Heart left ventricle (tissue), 16 donors: ENCODE data around the gene LYRM2. TPM values are rescaled to one million over a fixed set of nuclear protein-coding genes. Genes with fewer than 3 reads are reported as not detected.

ENCODE experiments used
- ATAC-seq, 4 donors: fragments of 200-7000 bp; cut with Tn5 transposase; one replicate each; pipeline ENCODE4 v1.9.1; 2020 to 2022; ENCODE audit warnings: moderate library complexity in 4 of 4, mild to moderate bottlenecking in 3 of 4, moderate number of reproducible peaks in 1 of 4
- DNase-seq, 5 donors: peaks; one replicate each; pipeline ENCODE4 v3.0.0-alpha.2; 2020
- H3K27ac ChIP-seq, 12 donors: fragments of 200-600 bp; sonication (generic) in 4 of 12; one replicate each; pipeline versions ENCODE4 v1.5.0 to v1.8.0; 2016 to 2022; ENCODE audit warnings: mild to moderate bottlenecking in 2 of 12
- H3K27me3 ChIP-seq, 9 donors: fragments of 200-600 bp; sonication (generic) in 2 of 9; one replicate each; pipeline versions ENCODE4 v1.5.1 to v1.8.0; 2016 to 2022; ENCODE audit warnings: mild to moderate bottlenecking in 3 of 9
- H3K36me3 ChIP-seq, 9 donors: fragments of 200-600 bp; sonication (generic) in 2 of 9; one replicate each; pipeline versions ENCODE4 v1.5.0 to v1.8.0; 2018 to 2022; ENCODE audit warnings: mild to moderate bottlenecking in 2 of 9
- H3K4me1 ChIP-seq, 12 donors: fragments of 200-600 bp; sonication (generic) in 4 of 12; one replicate each; pipeline versions ENCODE4 v1.5.0 to v1.8.0; 2016 to 2022; ENCODE audit warnings: mild to moderate bottlenecking in 3 of 12
- H3K4me3 ChIP-seq, 12 donors: fragments of 200-600 bp; sonication (generic) in 4 of 12; one replicate each; pipeline versions ENCODE4 v1.5.0 to v1.8.0; 2017 to 2022; ENCODE audit warnings: mild to moderate bottlenecking in 9 of 12, moderate library complexity in 4 of 12
- H3K9me3 ChIP-seq, 12 donors: fragments of 200-600 bp; sonication (generic) in 4 of 12; one replicate each; pipeline versions ENCODE4 v1.5.0 to v1.8.0; 2016 to 2022; ENCODE audit warnings: mild to moderate bottlenecking in 1 of 12
- POLR2A ChIP-seq, 2 donors: fragments of 450-650 bp; IDR thresholded peaks; one replicate each; pipeline ENCODE4 v1.6.1; 2017; ENCODE audit warnings: antibody characterized with exemption in 2 of 2, mild to moderate bottlenecking in 2 of 2, moderate library complexity in 2 of 2
- WGBS, 4 donors: extraction: QIAGEN DNeasy Blood & Tissue Kit in 2 of 4; methylation state at CpG; one replicate each; pipeline versions ENCODE4 v1.1.5 to v1.1.7; 2013 to 2018; 5-methylcytosine and 5-hydroxymethylcytosine counted together
- intact Hi-C, 10 donors: fragments of 100-400 bp; cut with DNase I; formaldehyde crosslinking; loops; one replicate each; pipeline versions ENCODE4 v1.11.1 to v1.14.2; 2022
- polyA plus RNA-seq, 2 donors: library from polyadenylated mRNA; stranded (reverse); fragments of 200-250 nt; gene quantifications; one replicate each; pipeline ENCODE4 v1.2.3, GENCODE V29; 2013
- total RNA-seq, 9 donors: library from RNA; depleted of rRNA in 2 of 9; stranded (reverse); fragments of >200 nt in 2 of 9; fragmentation: NEBNext Ultra II Directional in 3 of 9; extraction: Animal tissue kit (Norgen Biotek cat#: 25700) in 3 of 9; gene quantifications; one replicate each; pipeline versions ENCODE4 v1.1.0 to v1.2.4, GENCODE V29; 2016 to 2023
- TF ChIP-seq, protein P1 (sequence below), 12 donors: fragments of 200-600 bp; sonication (generic) in 4 of 12; IDR thresholded peaks; one replicate each; pipeline versions ENCODE4 v1.5.0 to v1.8.0; 2018 to 2022; ENCODE audit warnings: antibody characterized with exemption in 12 of 12, mild to moderate bottlenecking in 5 of 12
- donor health status: ischemic (EF 13 %, LVEDD 7.1; RV severe dilation, severe dysfunction).
- donor health status: healthy with polysubstance abuse.
- donor health status: DM: no; HTN: yes; CAD: no.
- donor health status: DM: no; HTN: no; CAD: no.
- donor health status: ischemic (EF 25% LVEDD 6.9; RV normal size, moderate dysfunction).
- donor health status: ischemic (EF 25% LVEDD 5.7; RV mildly dilated, moderate dysfunction).
- donor health status: healthy.
- donor health status: DM: yes; HTN: yes; CAD: no.
- donor health status: ischemic (EF 35%, LVEDD 5.7; RV mildly dilated, moderate dysfunction).
- donor health status: nonischemic (EF 11% LVEDD 7.7; RV severe dilation, severe dysfunction).
- donor health status: DM: yes; HTN: yes; CAD: no.
- donor health status: PGD.
- donor health status: ischemic (EF 29% LVEDD 5.4; RV normal size, mild dysfunction).
- donor health status: nonischemic (EF 23%, LVEDD 6.1; RV moderate dilation, normal function).

LYRM2 gene
- total and polyA plus RNA-seq, 11 donors: 15.2 to 50.0 (median 43.8) TPM

DNA sequence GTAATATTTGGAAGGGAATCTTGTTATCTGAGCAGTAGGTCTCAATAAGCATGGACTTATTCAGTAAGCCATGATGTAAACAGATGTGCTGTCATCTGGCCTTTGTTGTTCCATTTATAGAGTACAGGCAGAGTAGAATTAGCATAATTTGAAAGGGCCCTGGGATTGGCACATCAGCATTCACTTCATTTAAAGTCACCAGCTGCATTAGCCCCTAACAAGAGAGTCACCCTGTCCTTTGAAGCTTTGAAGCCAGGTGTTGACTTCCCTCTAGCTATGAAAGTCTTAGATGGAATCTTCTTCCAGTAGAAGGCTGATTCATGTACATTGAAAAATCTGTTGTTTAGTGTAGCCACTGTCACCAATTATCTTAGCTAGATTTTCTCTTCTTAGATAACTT is 109.7 kb downstream of the LYRM2 start:
- H3K4me1 ChIP-seq: peaks cover 0 to 16% (median 4%) of the 10 kb centered on the region in 12 donors
- no peaks in the 10 kb centered on the region for H3K9me3 ChIP-seq
- H3K27me3 ChIP-seq: no peaks in the 10 kb centered on the region
- no peak overlapping the region for H3K27ac ChIP-seq
- TF ChIP-seq, protein P1, sequence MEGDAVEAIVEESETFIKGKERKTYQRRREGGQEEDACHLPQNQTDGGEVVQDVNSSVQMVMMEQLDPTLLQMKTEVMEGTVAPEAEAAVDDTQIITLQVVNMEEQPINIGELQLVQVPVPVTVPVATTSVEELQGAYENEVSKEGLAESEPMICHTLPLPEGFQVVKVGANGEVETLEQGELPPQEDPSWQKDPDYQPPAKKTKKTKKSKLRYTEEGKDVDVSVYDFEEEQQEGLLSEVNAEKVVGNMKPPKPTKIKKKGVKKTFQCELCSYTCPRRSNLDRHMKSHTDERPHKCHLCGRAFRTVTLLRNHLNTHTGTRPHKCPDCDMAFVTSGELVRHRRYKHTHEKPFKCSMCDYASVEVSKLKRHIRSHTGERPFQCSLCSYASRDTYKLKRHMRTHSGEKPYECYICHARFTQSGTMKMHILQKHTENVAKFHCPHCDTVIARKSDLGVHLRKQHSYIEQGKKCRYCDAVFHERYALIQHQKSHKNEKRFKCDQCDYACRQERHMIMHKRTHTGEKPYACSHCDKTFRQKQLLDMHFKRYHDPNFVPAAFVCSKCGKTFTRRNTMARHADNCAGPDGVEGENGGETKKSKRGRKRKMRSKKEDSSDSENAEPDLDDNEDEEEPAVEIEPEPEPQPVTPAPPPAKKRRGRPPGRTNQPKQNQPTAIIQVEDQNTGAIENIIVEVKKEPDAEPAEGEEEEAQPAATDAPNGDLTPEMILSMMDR (IDR thresholded peaks at IDR 0.05): no peak
- no peak for TF ChIP-seq POLR2A (IDR thresholded peaks at IDR 0.05)
- no peaks in the 10 kb centered on the region for H3K36me3 ChIP-seq
- intact Hi-C loops: no loop called here
- DNase-seq (no peak), ATAC-seq (no peak)
- H3K4me3 ChIP-seq: no peak overlapping the region

DNA sequence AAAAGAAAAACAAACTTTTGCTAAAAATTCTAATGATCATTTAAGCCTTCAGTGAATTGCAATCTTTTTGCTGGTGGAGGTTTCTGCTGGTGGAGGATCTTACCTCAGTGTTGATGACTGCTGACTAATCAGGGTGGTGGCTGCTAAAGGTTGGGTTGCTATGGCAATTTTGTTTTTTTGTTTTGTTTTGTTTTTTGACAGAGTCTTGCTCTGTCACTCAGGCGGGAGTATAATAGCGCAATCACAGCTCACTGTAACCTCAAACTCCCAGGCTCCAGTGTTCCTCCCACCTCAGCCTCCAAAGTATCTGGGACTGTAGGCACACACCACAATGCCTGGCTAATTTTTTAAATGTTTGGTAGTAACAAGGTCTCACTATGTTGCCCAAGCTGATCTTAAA is 110.9 kb downstream of the LYRM2 start:
- no peak for TF ChIP-seq POLR2A (IDR thresholded peaks at IDR 0.05)
- TF ChIP-seq, protein P1 (IDR thresholded peaks at IDR 0.05): no peak
- ATAC-seq (no peak), DNase-seq (no peak)
- Histone ChIP-seq H3K9me3 (no peaks in the 10 kb centered on the region), H3K4me3 (no peak overlapping the region), H3K27me3 (no peaks in the 10 kb centered on the region), H3K4me1 (peaks cover 0 to 16% (median 4%) of the 10 kb centered on the region in 12 donors), H3K36me3 (no peaks in the 10 kb centered on the region), H3K27ac (no peak overlapping the region)
- 91 to 100% (median 93%) methylated on average over 2 of the region's 2 CpGs for WGBS, 4 donors
- intact Hi-C loops: no loop called here

DNA sequence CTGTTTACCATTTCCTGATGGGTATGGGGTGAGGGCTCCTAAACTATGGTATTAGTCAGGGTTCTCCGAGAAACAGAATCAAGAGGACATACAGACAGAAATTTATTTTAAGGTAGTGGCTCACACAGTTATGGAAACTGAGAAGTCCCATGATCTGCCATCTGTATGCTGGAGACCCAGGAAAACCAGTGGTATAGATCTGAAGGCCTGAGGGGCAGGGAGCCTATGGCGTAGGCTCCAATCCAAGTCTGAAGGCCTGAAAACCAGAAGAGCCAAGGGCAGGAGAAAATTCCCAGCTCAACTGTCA is 112.0 kb downstream of the LYRM2 start:
- no peak for ATAC-seq
- 97 to 100% (median 98%) methylated on average over 2 of the region's 2 CpGs for WGBS, 4 donors
- H3K27ac ChIP-seq: no peak overlapping the region
- no peaks in the 10 kb centered on the region for H3K9me3 ChIP-seq
- H3K27me3 ChIP-seq: no peaks in the 10 kb centered on the region
- TF ChIP-seq POLR2A (IDR thresholded peaks at IDR 0.05): no peak
- TF ChIP-seq, protein P1 (IDR thresholded peaks at IDR 0.05): no peak
- H3K36me3 ChIP-seq: no peaks in the 10 kb centered on the region
- peaks cover 0 to 16% (median 4%) of the 10 kb centered on the region in 12 donors for H3K4me1 ChIP-seq
- intact Hi-C loops: no loop called here
- no peak for DNase-seq
- H3K4me3 ChIP-seq: no peak overlapping the region

DNA sequence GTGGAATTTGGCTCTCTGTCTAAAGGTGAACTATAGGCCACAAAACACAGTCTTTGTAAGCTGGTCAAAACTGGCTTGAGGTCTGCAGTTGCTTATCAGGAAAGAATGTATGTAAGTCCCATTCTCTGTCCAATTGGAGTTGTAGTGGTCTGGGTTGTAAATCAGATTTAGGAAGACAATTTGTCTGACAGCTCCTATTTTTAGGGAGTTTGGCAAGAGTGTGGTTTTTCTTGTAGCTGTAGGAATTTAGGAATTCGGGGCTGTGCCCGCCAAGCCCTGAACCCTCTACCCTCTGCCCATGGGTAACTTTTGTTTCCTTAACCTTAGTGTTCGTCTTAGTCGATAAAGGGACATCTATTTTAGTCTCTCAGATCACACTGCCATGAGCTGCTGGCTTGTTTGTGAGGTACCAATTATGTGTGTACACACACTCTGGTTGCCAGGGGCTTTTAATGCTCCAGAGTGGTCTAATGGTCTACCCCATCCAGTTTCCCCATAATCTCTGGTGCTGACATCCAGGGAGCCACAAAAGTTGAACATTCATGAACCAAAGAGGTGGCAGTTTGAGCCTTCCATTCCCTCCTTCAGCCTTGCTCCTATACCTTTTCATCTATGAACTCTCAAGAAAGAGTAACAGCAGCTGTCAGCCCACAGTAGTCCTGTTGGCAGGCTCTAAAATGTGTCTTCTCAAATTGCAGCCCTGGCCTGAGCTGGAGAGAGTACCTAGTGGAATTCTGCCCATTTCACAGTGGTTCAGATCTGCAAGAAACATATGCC is 112.6 kb downstream of the LYRM2 start:
- Histone ChIP-seq H3K27ac (no peak overlapping the region), H3K36me3 (no peaks in the 10 kb centered on the region), H3K9me3 (no peaks in the 10 kb centered on the region), H3K4me1 (peaks cover 0 to 14% (median 2%) of the 10 kb centered on the region in 12 donors), H3K4me3 (no peak overlapping the region), H3K27me3 (no peaks in the 10 kb centered on the region)
- 64 to 78% (median 67%) methylated on average over 4 of the region's 4 CpGs for WGBS, 4 donors
- ATAC-seq: peak in 2 of 4 donors; percentile 41 to 46
- intact Hi-C loops: no loop called here
- no peak for DNase-seq
- TF ChIP-seq, protein P1 (IDR thresholded peaks at IDR 0.05): no peak
- TF ChIP-seq POLR2A (IDR thresholded peaks at IDR 0.05): no peak
